Nephron (organoid): ENCODE data around the gene POU6F2.

Experiments used
- H3K27ac Mint-ChIP-seq, 3 experiments: 2 replicates each; pipeline ENCODE4 v1.8.0; 2020; ENCODE audit warnings: mixed read lengths in 3 of 3, mild to moderate bottlenecking in 2 of 3, moderate library complexity in 1 of 3
- H3K27me3 Mint-ChIP-seq: 2 replicates; pipeline ENCODE4 v1.8.0; 2021; ENCODE audit warnings: low read depth, mild to moderate bottlenecking, moderate library complexity, mixed read lengths
- H3K36me3 Mint-ChIP-seq: 2 replicates; pipeline ENCODE4 v1.8.0; 2020; ENCODE audit warnings: low read depth, mixed read lengths
- H3K4me1 Mint-ChIP-seq: 2 replicates; pipeline ENCODE4 v1.8.0; 2020; ENCODE audit warnings: mixed read lengths
- H3K4me3 Mint-ChIP-seq, 3 experiments: 2 replicates each; pipeline ENCODE4 v1.8.0; 2020; ENCODE audit warnings: mild to moderate bottlenecking in 3 of 3, mixed read lengths in 3 of 3, moderate library complexity in 2 of 3
- H3K9me3 Mint-ChIP-seq: 2 replicates; pipeline ENCODE4 v1.8.0; 2020; ENCODE audit warnings: mixed read lengths
- TF ChIP-seq, protein P1 (sequence below), 3 experiments: fragments of 200-600 bp; sonication (generic); IDR thresholded peaks; one replicate each; pipeline ENCODE4 v1.5.0; 2021; ENCODE audit warnings: antibody characterized with exemption in 3 of 3; ENCODE audit not compliant: unreplicated experiment in 3 of 3

The POU6F2 gene

GRCh38 chr7:39379416-39379815 lies 401.7 kb downstream of the POU6F2 start:
- Mint-ChIP-seq H3K4me1 (peaks cover 5% of the 10 kb centered on the region), H3K4me3 (no peak overlapping the region), H3K27me3 (peaks cover 8% of the 10 kb centered on the region), H3K9me3 (no peaks in the 10 kb centered on the region), H3K27ac (no peak overlapping the region), H3K36me3 (no peaks in the 10 kb centered on the region)
- TF ChIP-seq, protein P1, sequence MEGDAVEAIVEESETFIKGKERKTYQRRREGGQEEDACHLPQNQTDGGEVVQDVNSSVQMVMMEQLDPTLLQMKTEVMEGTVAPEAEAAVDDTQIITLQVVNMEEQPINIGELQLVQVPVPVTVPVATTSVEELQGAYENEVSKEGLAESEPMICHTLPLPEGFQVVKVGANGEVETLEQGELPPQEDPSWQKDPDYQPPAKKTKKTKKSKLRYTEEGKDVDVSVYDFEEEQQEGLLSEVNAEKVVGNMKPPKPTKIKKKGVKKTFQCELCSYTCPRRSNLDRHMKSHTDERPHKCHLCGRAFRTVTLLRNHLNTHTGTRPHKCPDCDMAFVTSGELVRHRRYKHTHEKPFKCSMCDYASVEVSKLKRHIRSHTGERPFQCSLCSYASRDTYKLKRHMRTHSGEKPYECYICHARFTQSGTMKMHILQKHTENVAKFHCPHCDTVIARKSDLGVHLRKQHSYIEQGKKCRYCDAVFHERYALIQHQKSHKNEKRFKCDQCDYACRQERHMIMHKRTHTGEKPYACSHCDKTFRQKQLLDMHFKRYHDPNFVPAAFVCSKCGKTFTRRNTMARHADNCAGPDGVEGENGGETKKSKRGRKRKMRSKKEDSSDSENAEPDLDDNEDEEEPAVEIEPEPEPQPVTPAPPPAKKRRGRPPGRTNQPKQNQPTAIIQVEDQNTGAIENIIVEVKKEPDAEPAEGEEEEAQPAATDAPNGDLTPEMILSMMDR (IDR thresholded peaks at IDR 0.05; ENCODE audit: unreplicated experiment in 3 of 3), result no peak

GRCh38 chr7:39383136-39383535 lies 405.4 kb downstream of the POU6F2 start:
- Mint-ChIP-seq H3K9me3 (no peaks in the 10 kb centered on the region), H3K27me3 (peaks cover 11% of the 10 kb centered on the region), H3K4me1 (peaks cover 5% of the 10 kb centered on the region), H3K36me3 (no peaks in the 10 kb centered on the region), H3K4me3 (no peak overlapping the region), H3K27ac (no peak overlapping the region)
- TF ChIP-seq, protein P1 (IDR thresholded peaks at IDR 0.05; ENCODE audit: unreplicated experiment in 3 of 3), result no peak

- TF ChIP-seq, protein P1 (IDR thresholded peaks at IDR 0.05; ENCODE audit: unreplicated experiment in 3 of 3), result no peak
- H3K4me3 Mint-ChIP-seq, result no peak overlapping the region
- H3K27me3 Mint-ChIP-seq, result peaks cover 9% of the 10 kb centered on the region
Measured at GRCh38 chr7:39384386-39384785, 406.7 kb downstream of the POU6F2 start.

DNA sequence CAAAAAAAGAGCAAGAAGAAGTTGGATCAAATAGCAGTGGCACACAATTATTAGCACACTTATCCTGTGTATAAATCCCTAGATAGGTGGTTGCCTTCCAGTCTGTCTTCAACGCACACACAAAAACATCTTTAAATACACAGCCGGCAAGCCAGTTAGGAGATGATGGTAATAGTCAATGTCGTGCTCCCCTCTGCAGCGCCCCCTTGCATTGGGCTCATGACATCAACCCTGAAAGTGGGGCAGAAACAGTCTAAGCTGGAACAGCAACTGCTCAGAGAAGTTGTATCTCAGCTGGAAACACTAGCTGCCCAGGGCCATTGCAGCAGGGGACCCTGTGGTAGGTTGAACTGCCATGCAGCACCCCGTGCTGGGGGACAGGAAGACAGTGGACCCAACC lies 409.0 kb downstream of the POU6F2 start:
- Mint-ChIP-seq H3K27me3 (peaks cover 5% of the 10 kb centered on the region), H3K9me3 (no peaks in the 10 kb centered on the region), H3K36me3 (no peaks in the 10 kb centered on the region), H3K4me1 (peaks cover 10% of the 10 kb centered on the region), H3K4me3 (no peak overlapping the region), H3K27ac (no peak overlapping the region)
- TF ChIP-seq, protein P1 (IDR thresholded peaks at IDR 0.05; ENCODE audit: unreplicated experiment in 3 of 3), result no peak

More at GRCh38 chr7:39384386-39384785, 406.7 kb downstream of the POU6F2 start:
- Mint-ChIP-seq H3K27ac (peak overlapping the region in 1 of 3 experiments; percentile 21), H3K4me1 (peaks cover 5% of the 10 kb centered on the region), H3K36me3 (no peaks in the 10 kb centered on the region), H3K9me3 (no peaks in the 10 kb centered on the region)

DNA sequence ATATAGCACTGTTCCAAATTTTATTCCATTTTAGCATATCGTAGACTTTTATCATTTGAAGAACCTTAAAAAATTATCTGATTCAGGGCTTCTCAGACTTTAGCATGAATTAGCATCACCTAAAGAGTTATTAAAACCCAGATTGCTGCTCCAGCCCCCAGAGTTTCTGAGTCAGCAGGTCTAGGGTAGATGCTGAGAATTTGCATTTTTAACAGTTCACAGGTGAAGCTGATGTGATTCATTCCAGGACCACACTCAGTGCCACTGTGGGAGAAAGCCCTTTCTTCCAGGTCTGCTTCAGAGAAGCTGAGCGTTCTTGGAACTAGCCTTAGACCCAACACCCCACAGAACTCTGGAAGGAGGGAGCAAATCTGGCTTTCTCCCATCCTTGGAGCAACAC lies 414.4 kb downstream of the POU6F2 start:
- Mint-ChIP-seq H3K27ac (no peak overlapping the region), H3K27me3 (peaks cover 5% of the 10 kb centered on the region), H3K4me1 (peaks cover 30% of the 10 kb centered on the region), H3K9me3 (no peaks in the 10 kb centered on the region), H3K4me3 (no peak overlapping the region), H3K36me3 (no peaks in the 10 kb centered on the region)
- TF ChIP-seq, protein P1 (IDR thresholded peaks at IDR 0.05; ENCODE audit: unreplicated experiment in 3 of 3), result no peak

- no peaks in the 10 kb centered on the region for H3K9me3 Mint-ChIP-seq
- peaks cover 6% of the 10 kb centered on the region for H3K27me3 Mint-ChIP-seq
- no peak overlapping the region for H3K4me3 Mint-ChIP-seq
- TF ChIP-seq, protein P1 (IDR thresholded peaks at IDR 0.05; ENCODE audit: unreplicated experiment in 3 of 3), result no peak
- H3K36me3 Mint-ChIP-seq, result no peaks in the 10 kb centered on the region
- H3K27ac Mint-ChIP-seq, result no peak overlapping the region
- peaks cover 30% of the 10 kb centered on the region for H3K4me1 Mint-ChIP-seq
Measured at GRCh38 chr7:39394105-39394680, 416.5 kb downstream of the POU6F2 start.
